Astrocyte (in vitro differentiated cells and primary cell): ENCODE data around the gene CABCOCO1. TPM values are rescaled to one million over a fixed set of nuclear protein-coding genes. Genes with fewer than 3 reads are reported as not detected.

Experiments used
- DNase-seq: peaks from one replicate; pipeline ENCODE4 v3.0.0-alpha.2; 2010; ENCODE audit warnings: low read depth
- FAIRE-seq: peaks from 2 replicates; lab custom pipeline; 2011; peaks lifted over from hg19 to GRCh38; lab: Jason Lieb, UNC
- H2AFZ ChIP-seq: 2 replicates; pipeline ENCODE4 v1.6.0; 2012; ENCODE audit warnings: low read depth, low read length, inconsistent platforms
- H3K27ac ChIP-seq: 2 replicates; pipeline ENCODE4 v1.5.1; 2011; ENCODE audit warnings: low read depth, low read length, inconsistent platforms
- H3K27me3 ChIP-seq: 2 replicates; pipeline ENCODE4 v1.6.0; 2011; ENCODE audit warnings: low read length, inconsistent platforms; ENCODE audit not compliant: insufficient read depth
- H3K36me3 ChIP-seq: 2 replicates; pipeline ENCODE4 v1.5.1; 2011; ENCODE audit warnings: low read length, inconsistent platforms; ENCODE audit not compliant: insufficient read depth
- H3K4me1 ChIP-seq: 2 replicates; pipeline ENCODE4 v1.5.1; 2011; ENCODE audit warnings: low read length, inconsistent platforms; ENCODE audit not compliant: insufficient read depth
- H3K4me2 ChIP-seq: 2 replicates; pipeline ENCODE4 v1.6.0; 2012; ENCODE audit warnings: low read length, inconsistent platforms
- H3K4me3 ChIP-seq: 2 replicates; pipeline ENCODE4 v1.5.1; 2011; ENCODE audit warnings: low read depth, mild to moderate bottlenecking, low read length, inconsistent platforms; ENCODE audit not compliant: insufficient read depth
- H3K79me2 ChIP-seq: 2 replicates; pipeline ENCODE4 v1.6.0; 2012; ENCODE audit warnings: mild to moderate bottlenecking, low read length, inconsistent platforms; ENCODE audit not compliant: insufficient read depth
- H3K9ac ChIP-seq: 2 replicates; pipeline ENCODE4 v1.6.0; 2012; ENCODE audit warnings: mild to moderate bottlenecking, low read length, inconsistent platforms
- H3K9me3 ChIP-seq: 2 replicates; pipeline ENCODE4 v1.5.1; 2012; ENCODE audit warnings: low read depth, mild to moderate bottlenecking, low read length, inconsistent platforms; ENCODE audit not compliant: insufficient read depth
- H4K20me1 ChIP-seq: 2 replicates; pipeline ENCODE4 v1.6.0; 2012; ENCODE audit warnings: low read length, inconsistent platforms; ENCODE audit not compliant: insufficient read depth
- H3K27ac Mint-ChIP-seq: one replicate; pipeline ENCODE4 v1.8.0; 2021; ENCODE audit warnings: mild to moderate bottlenecking, mixed read lengths; ENCODE audit not compliant: unreplicated experiment
- H3K27me3 Mint-ChIP-seq: one replicate; pipeline ENCODE4 v1.8.0; 2021; ENCODE audit warnings: low read depth, mixed read lengths; ENCODE audit not compliant: unreplicated experiment
- H3K36me3 Mint-ChIP-seq: one replicate; pipeline ENCODE4 v1.8.0; 2021; ENCODE audit warnings: low read depth, mixed read lengths; ENCODE audit not compliant: unreplicated experiment
- H3K4me1 Mint-ChIP-seq: one replicate; pipeline ENCODE4 v1.8.0; 2021; ENCODE audit warnings: low read depth, mixed read lengths; ENCODE audit not compliant: unreplicated experiment
- H3K4me3 Mint-ChIP-seq: one replicate; pipeline ENCODE4 v1.8.0; 2021; ENCODE audit warnings: mild to moderate bottlenecking, moderate library complexity, mixed read lengths; ENCODE audit not compliant: unreplicated experiment
- H3K9me3 Mint-ChIP-seq: one replicate; pipeline ENCODE4 v1.8.0; 2021; ENCODE audit warnings: mild to moderate bottlenecking, mixed read lengths; ENCODE audit not compliant: unreplicated experiment
- CTCF ChIP-seq: IDR thresholded peaks from 2 replicates; pipeline ENCODE4 v1.5.1; 2011; ENCODE audit warnings: low read depth, mild to moderate bottlenecking, inconsistent platforms, low read length, moderate library complexity; ENCODE audit not compliant: insufficient read depth
- EZH2 ChIP-seq: IDR thresholded peaks from 2 replicates; pipeline ENCODE4 v1.6.1; 2012; ENCODE audit warnings: mild to moderate bottlenecking, low read length, inconsistent platforms; ENCODE audit not compliant: insufficient read depth
- total RNA-seq: library from RNA; stranded (reverse); gene quantifications from 2 replicates; pipeline ENCODE4 v1.2.1, GENCODE V29; 2021

CABCOCO1 gene
- total RNA-seq, 1 donor from 2014 or later, result 0.23 TPM

DNA sequence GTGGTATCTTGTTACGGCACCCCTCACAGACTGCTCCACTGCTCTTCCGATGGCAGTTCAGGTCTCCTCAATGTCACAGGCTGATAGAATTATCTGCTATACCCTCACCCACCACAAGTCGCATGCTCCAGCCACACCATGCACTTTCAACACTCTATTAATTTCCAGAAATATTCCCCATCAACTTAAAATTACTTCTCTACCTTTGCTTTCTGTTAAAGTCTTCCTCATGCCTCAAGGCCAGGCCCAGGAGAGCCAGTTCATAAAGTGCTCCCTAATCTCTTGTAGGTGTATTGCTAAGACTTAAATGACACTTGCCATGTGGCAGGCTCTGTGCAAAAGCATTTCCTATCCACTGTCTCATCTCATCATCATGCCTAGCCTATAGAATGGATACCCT, 132.8 kb downstream of the CABCOCO1 start:
- Histone ChIP-seq H3K27ac (no peak overlapping the region), H3K4me3 (no peak overlapping the region), H3K9me3 (no peaks in the 10 kb centered on the region), H2AFZ (no peak overlapping the region), H4K20me1 (no peaks in the 10 kb centered on the region), H3K36me3 (no peaks in the 10 kb centered on the region), H3K4me1 (peaks cover 15% of the 10 kb centered on the region), H3K4me2 (no peak overlapping the region), H3K79me2 (no peaks in the 10 kb centered on the region), H3K9ac (no peak overlapping the region), H3K27me3 (no peaks in the 10 kb centered on the region)
- H3K27me3 Mint-ChIP-seq, result no peaks in the 10 kb centered on the region
- no peak for FAIRE-seq
- TF ChIP-seq CTCF (peak; percentile 8), EZH2 (no peak)
- H3K4me3 Mint-ChIP-seq, result no peak overlapping the region
- no peak overlapping the region for H3K27ac Mint-ChIP-seq
- peaks cover 19% of the 10 kb centered on the region for H3K4me1 Mint-ChIP-seq
- H3K9me3 Mint-ChIP-seq, result no peaks in the 10 kb centered on the region
- no peaks in the 10 kb centered on the region for H3K36me3 Mint-ChIP-seq
- no peak for DNase-seq

- Mint-ChIP-seq H3K27ac (no peak overlapping the region), H3K27me3 (no peaks in the 10 kb centered on the region), H3K4me3 (no peak overlapping the region), H3K4me1 (peaks cover 12% of the 10 kb centered on the region), H3K36me3 (no peaks in the 10 kb centered on the region), H3K9me3 (no peaks in the 10 kb centered on the region)
- FAIRE-seq (no peak), DNase-seq (no peak)
- Histone ChIP-seq H3K4me1 (peaks cover 15% of the 10 kb centered on the region), H3K27me3 (no peaks in the 10 kb centered on the region), H3K4me3 (no peak overlapping the region), H3K4me2 (no peak overlapping the region), H3K27ac (no peak overlapping the region), H3K79me2 (no peaks in the 10 kb centered on the region), H2AFZ (no peak overlapping the region), H3K36me3 (no peaks in the 10 kb centered on the region), H3K9me3 (no peaks in the 10 kb centered on the region), H3K9ac (no peak overlapping the region), H4K20me1 (no peaks in the 10 kb centered on the region)
- TF ChIP-seq EZH2, result no peak
- TF ChIP-seq CTCF, result no peak
Measured at GRCh38 chr10:61796785-61797184, 134.1 kb downstream of the CABCOCO1 start.

DNA sequence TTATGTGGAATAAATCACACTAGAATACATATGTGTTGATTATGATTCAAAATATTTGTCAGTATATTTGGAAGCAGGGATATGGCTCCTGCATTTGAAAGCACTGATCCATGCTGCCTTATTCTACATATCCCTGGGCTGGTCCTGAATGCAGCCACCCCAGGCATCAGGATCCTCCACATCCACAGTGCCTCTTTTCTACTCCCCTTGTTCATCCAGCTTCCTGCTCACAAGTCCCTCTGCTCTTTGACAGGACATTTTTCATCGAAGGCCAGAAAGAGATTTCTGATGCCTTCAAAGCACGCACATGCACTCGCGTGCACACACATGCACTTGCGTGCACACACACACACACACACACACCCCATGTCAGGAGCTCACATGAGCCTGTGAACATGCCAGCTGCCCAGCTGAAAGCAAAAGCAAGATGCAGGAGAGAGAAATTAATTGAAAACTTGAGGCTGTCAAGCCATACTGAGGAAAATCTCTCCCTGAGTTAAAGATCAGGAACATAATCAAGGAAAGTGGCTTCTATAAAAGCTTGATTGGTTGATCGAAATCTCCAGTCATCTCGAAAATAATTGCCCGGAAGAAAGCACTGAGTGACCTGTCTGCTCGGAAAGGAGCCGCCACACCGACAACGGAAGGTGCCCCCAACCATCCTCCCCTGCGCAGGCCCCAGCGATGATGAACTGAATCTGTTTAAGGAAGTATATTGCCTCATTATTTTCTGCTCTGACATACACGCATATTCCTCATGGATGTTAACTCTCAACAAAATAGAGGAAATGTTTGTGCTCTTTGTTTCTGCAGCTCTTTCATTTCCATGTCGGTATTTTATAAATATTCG, 134.8 kb downstream of the CABCOCO1 start:
- H3K4me3 Mint-ChIP-seq, result no peak overlapping the region

More for the DNA sequence above, 134.8 kb downstream of the CABCOCO1 start:
- Mint-ChIP-seq H3K27ac (no peak overlapping the region), H3K27me3 (no peaks in the 10 kb centered on the region), H3K4me1 (peaks cover 7% of the 10 kb centered on the region), H3K36me3 (no peaks in the 10 kb centered on the region), H3K9me3 (no peaks in the 10 kb centered on the region)
- H3K4me2 ChIP-seq, result no peak overlapping the region
- H3K79me2 ChIP-seq, result no peaks in the 10 kb centered on the region
- peaks cover 15% of the 10 kb centered on the region for H3K4me1 ChIP-seq
- H3K9ac ChIP-seq, result no peak overlapping the region
- no peak overlapping the region for H3K4me3 ChIP-seq
- H3K36me3 ChIP-seq, result no peaks in the 10 kb centered on the region
- no peak for DNase-seq
- no peak overlapping the region for H2AFZ ChIP-seq
- no peaks in the 10 kb centered on the region for H4K20me1 ChIP-seq
- TF ChIP-seq EZH2 (no peak), CTCF (no peak)
- FAIRE-seq, result no peak
- no peak overlapping the region for H3K27ac ChIP-seq
- H3K9me3 ChIP-seq, result no peaks in the 10 kb centered on the region
- no peaks in the 10 kb centered on the region for H3K27me3 ChIP-seq
